Measurements from ENCODE around the gene NPY2R.

GRCh38 chr4:155197757-155198156 lies 10.7 kb upstream of the NPY2R start:
- no peak for TF ChIP-seq CTCF (IDR thresholded peaks at IDR 0.05)
- TF ChIP-seq POLR2A (IDR thresholded peaks at IDR 0.05) = no peak

Measured in uterus (tissue), 2 donors.